Lung microvascular endothelial cell (primary cell): ENCODE measurements around the gene PSKH1. TPM values are rescaled to one million over a fixed set of nuclear protein-coding genes. Genes with fewer than 3 reads are reported as not detected.

Source experiments
- DNase-seq, 2 donors: peaks; one replicate each; pipeline versions ENCODE4 v3.0.0 to v3.0.0-alpha.2; 2010; ENCODE audit warnings: low read depth in 2 of 2
- total RNA-seq: library from RNA; depleted of rRNA; stranded (reverse); fragments of >200 nt; gene quantifications from 2 replicates; pipeline ENCODE4 v1.2.1, GENCODE V29; 2014

PSKH1 gene
- total RNA-seq, 1 donor from 2014 or later: 12.9 TPM

DNA sequence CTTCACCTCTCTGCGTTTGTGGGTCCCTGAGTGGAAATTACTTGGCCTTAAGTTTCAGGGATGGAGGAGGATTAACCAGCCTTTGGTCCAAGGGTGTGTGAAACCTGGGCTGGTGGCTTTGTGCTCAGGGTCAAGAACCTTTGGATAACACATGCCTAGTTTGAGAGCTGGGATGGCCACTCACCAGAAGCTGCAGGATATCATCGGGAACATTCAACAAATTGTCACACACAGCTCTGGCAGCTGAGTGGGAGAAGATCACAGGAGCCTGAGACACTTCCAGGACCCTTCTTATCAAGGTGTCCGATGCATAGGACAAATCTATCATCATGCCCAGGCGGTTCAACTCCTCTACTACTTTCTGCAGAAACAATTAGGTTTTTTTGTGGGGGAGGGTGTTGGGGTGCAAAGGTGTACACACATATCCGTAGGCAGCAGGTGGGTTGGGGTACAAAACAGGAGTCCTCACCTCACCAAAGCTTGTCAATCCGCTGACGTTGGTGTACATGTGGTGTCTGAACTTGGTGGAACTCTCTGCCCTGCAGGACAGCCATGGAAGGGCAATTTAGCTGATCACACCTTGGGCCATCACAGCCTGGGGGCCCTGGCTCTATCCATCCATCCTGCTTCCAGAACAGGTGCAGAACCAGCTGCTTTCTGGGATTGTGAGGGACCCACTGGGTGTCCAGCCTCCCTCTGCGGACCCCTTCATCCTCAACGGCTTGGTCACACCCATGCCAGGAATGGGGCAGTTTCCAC is 84.6 kb downstream of the PSKH1 start:
- no peak for DNase-seq

Other genes starting within 250 kb of the PSKH1 start
- gene CARMIL2, start 248.1 kb upstream of the PSKH1 start, total RNA-seq: 0.44 and 0.79 TPM in 2 replicates
- gene ACD, start 233.0 kb upstream of the PSKH1 start, total RNA-seq: 8.3 and 10.5 TPM in 2 replicates
- 2.6 and 4.8 TPM in 2 replicates for gene PARD6A, start 232.3 kb upstream of the PSKH1 start, total RNA-seq
- gene ENKD1, start 226.5 kb upstream of the PSKH1 start, total RNA-seq: 7.0 and 8.5 TPM in 2 replicates
- gene C16orf86, start 226.4 kb upstream of the PSKH1 start, total RNA-seq: 2.6 and 2.8 TPM in 2 replicates
- gene GFOD2, start 173.9 kb upstream of the PSKH1 start, total RNA-seq: 39.9 and 68.8 TPM in 2 replicates
- 4.4 and 7.9 TPM in 2 replicates for gene RANBP10, start 86.7 kb upstream of the PSKH1 start, total RNA-seq
- gene TSNAXIP1, start 86.4 kb upstream of the PSKH1 start, total RNA-seq: 0.22 and 0.40 TPM in 2 replicates
- gene THAP11, start 50.9 kb upstream of the PSKH1 start, total RNA-seq: 25.7 and 39.1 TPM in 2 replicates
- 164 and 193 TPM in 2 replicates for gene NUTF2, start 46.3 kb upstream of the PSKH1 start, total RNA-seq
- 12.2 and 20.0 TPM in 2 replicates for gene CENPT, start 45.6 kb upstream of the PSKH1 start, total RNA-seq
- gene EDC4, start 20.2 kb upstream of the PSKH1 start, total RNA-seq: 42.3 and 42.9 TPM in 2 replicates
- gene NRN1L, start 8.4 kb upstream of the PSKH1 start, total RNA-seq: not detected in 2 replicates
- 0.20 and 0.22 TPM in 2 replicates for gene CTRL, start 38.6 kb downstream of the PSKH1 start, total RNA-seq
- gene PSMB10, start 43.6 kb downstream of the PSKH1 start, total RNA-seq: 58.4 and 59.1 TPM in 2 replicates
- gene LCAT, start 50.9 kb downstream of the PSKH1 start, total RNA-seq: 0.87 and 5.4 TPM in 2 replicates
- gene SLC12A4, start 75.4 kb downstream of the PSKH1 start, total RNA-seq: 41.2 and 108 TPM in 2 replicates
- gene DPEP3, start 87.2 kb downstream of the PSKH1 start, total RNA-seq: 0.20 TPM in 1 of 2 replicates, not detected in the other
- gene DPEP2, start 106.2 kb downstream of the PSKH1 start, total RNA-seq: 3.3 and 8.9 TPM in 2 replicates
- gene DPEP2NB, start 122.7 kb downstream of the PSKH1 start, total RNA-seq: under 0.01 TPM in 1 of 2 replicates, not detected in the other
- 12.0 and 19.8 TPM in 2 replicates for gene DDX28, start 130.0 kb downstream of the PSKH1 start, total RNA-seq
- 13.7 and 17.7 TPM in 2 replicates for gene DUS2, start 130.0 kb downstream of the PSKH1 start, total RNA-seq
- 13.1 and 18.5 TPM in 2 replicates for gene NFATC3, start 192.1 kb downstream of the PSKH1 start, total RNA-seq